Duodenal mucosa (tissue), 2 donors: ENCODE data around the gene HRK.

Source experiments
- H3K27ac ChIP-seq: one replicate; pipeline ENCODE4 v1.7.0; 2013; ENCODE audit warnings: low read depth, low read length
- H3K27me3 ChIP-seq, 2 donors: one replicate each; pipeline ENCODE4 v1.7.0; 2013; ENCODE audit warnings: low read length in 2 of 2, control low read depth in 1 of 2; ENCODE audit not compliant: insufficient read depth in 2 of 2, control insufficient read depth in 1 of 2
- H3K36me3 ChIP-seq, 2 donors: one replicate each; pipeline ENCODE4 v1.7.0; 2013; ENCODE audit warnings: low read length in 2 of 2, control low read depth in 1 of 2; ENCODE audit not compliant: insufficient read depth in 2 of 2, control insufficient read depth in 1 of 2
- H3K4me1 ChIP-seq, 2 donors: one replicate each; pipeline ENCODE4 v1.7.0; 2013; ENCODE audit warnings: low read length in 2 of 2, control low read depth in 1 of 2; ENCODE audit not compliant: insufficient read depth in 2 of 2, control insufficient read depth in 1 of 2
- H3K4me3 ChIP-seq, 2 donors: one replicate each; pipeline ENCODE4 v1.7.0; 2013; ENCODE audit warnings: low read length in 2 of 2, low read depth in 1 of 2
- H3K9ac ChIP-seq, 2 donors: one replicate each; pipeline ENCODE4 v1.7.0; 2013; ENCODE audit warnings: low read length in 2 of 2, low read depth in 1 of 2
- H3K9me3 ChIP-seq, 2 donors: one replicate each; pipeline ENCODE4 v1.7.0; 2013; ENCODE audit warnings: low read length in 2 of 2, control low read depth in 1 of 2; ENCODE audit not compliant: control insufficient read depth in 1 of 2

Gene HRK

GRCh38 chr12:116901612-116902011 is 20.4 kb upstream of the HRK start:
- Histone ChIP-seq H3K27ac (no peak overlapping the region), H3K9me3 (no peaks in the 10 kb centered on the region), H3K4me1 (no peaks in the 10 kb centered on the region), H3K27me3 (peaks cover 3% of the 10 kb centered on the region in 2 donors), H3K9ac (no peak overlapping the region), H3K4me3 (no peak overlapping the region), H3K36me3 (no peaks in the 10 kb centered on the region)

GRCh38 chr12:116898669-116899068 is 17.4 kb upstream of the HRK start:
- H3K4me1 ChIP-seq = no peaks in the 10 kb centered on the region
- no peak overlapping the region for H3K4me3 ChIP-seq
- no peak overlapping the region for H3K9ac ChIP-seq
- H3K36me3 ChIP-seq = no peaks in the 10 kb centered on the region
- H3K27ac ChIP-seq = no peak overlapping the region
- peaks cover 3 to 5% of the 10 kb centered on the region in 2 donors for H3K27me3 ChIP-seq
- H3K9me3 ChIP-seq = no peaks in the 10 kb centered on the region

- no peaks in the 10 kb centered on the region for H3K4me1 ChIP-seq
- no peak overlapping the region for H3K9ac ChIP-seq
- no peaks in the 10 kb centered on the region for H3K9me3 ChIP-seq
- no peak overlapping the region for H3K4me3 ChIP-seq
- no peak overlapping the region for H3K27ac ChIP-seq
- H3K27me3 ChIP-seq = peaks cover 3 to 5% of the 10 kb centered on the region in 2 donors
- H3K36me3 ChIP-seq = no peaks in the 10 kb centered on the region
Observed at GRCh38 chr12:116897476-116897875, 16.2 kb upstream of the HRK start.

- no peak overlapping the region for H3K9ac ChIP-seq
- H3K27me3 ChIP-seq = peaks cover 3 to 5% of the 10 kb centered on the region in 2 donors
- no peaks in the 10 kb centered on the region for H3K9me3 ChIP-seq
- no peak overlapping the region for H3K27ac ChIP-seq
- no peaks in the 10 kb centered on the region for H3K4me1 ChIP-seq
- H3K36me3 ChIP-seq = no peaks in the 10 kb centered on the region
- H3K4me3 ChIP-seq = no peak overlapping the region
Observed at GRCh38 chr12:116896411-116896924, 15.2 kb upstream of the HRK start.

- Histone ChIP-seq H3K9me3 (no peaks in the 10 kb centered on the region), H3K4me3 (no peak overlapping the region), H3K27ac (no peak overlapping the region), H3K4me1 (no peaks in the 10 kb centered on the region), H3K36me3 (no peaks in the 10 kb centered on the region), H3K9ac (no peak overlapping the region), H3K27me3 (peaks cover 3 to 5% of the 10 kb centered on the region in 2 donors)
Observed at GRCh38 chr12:116894913-116895312, 13.7 kb upstream of the HRK start.

- Histone ChIP-seq H3K27ac (no peak overlapping the region), H3K27me3 (peaks cover 0 to 2% of the 10 kb centered on the region in 2 donors), H3K36me3 (no peaks in the 10 kb centered on the region), H3K4me3 (no peak overlapping the region), H3K9ac (no peak overlapping the region), H3K9me3 (no peaks in the 10 kb centered on the region), H3K4me1 (no peaks in the 10 kb centered on the region)
Observed at GRCh38 chr12:116892349-116893140, 11.3 kb upstream of the HRK start.

- no peaks in the 10 kb centered on the region for H3K27me3 ChIP-seq
- no peaks in the 10 kb centered on the region for H3K9me3 ChIP-seq
- no peak overlapping the region for H3K27ac ChIP-seq
- H3K9ac ChIP-seq = no peak overlapping the region
- H3K36me3 ChIP-seq = no peaks in the 10 kb centered on the region
- H3K4me3 ChIP-seq = no peak overlapping the region
- no peaks in the 10 kb centered on the region for H3K4me1 ChIP-seq
Observed at GRCh38 chr12:116891019-116891418, 9.8 kb upstream of the HRK start.

- Histone ChIP-seq H3K27me3 (no peaks in the 10 kb centered on the region), H3K9ac (no peak overlapping the region), H3K9me3 (no peaks in the 10 kb centered on the region), H3K4me1 (no peaks in the 10 kb centered on the region), H3K4me3 (no peak overlapping the region), H3K36me3 (no peaks in the 10 kb centered on the region), H3K27ac (no peak overlapping the region)
Observed at GRCh38 chr12:116890330-116890729, 9.1 kb upstream of the HRK start.

GRCh38 chr12:116887897-116888296 is 6.7 kb upstream of the HRK start:
- Histone ChIP-seq H3K27me3 (peaks cover 7 to 8% of the 10 kb centered on the region in 2 donors), H3K27ac (no peak overlapping the region), H3K9ac (no peak overlapping the region), H3K4me1 (no peaks in the 10 kb centered on the region), H3K9me3 (no peaks in the 10 kb centered on the region), H3K36me3 (no peaks in the 10 kb centered on the region), H3K4me3 (no peak overlapping the region)

GRCh38 chr12:116887244-116887643 is 6.0 kb upstream of the HRK start:
- peaks cover 13 to 14% of the 10 kb centered on the region in 2 donors for H3K27me3 ChIP-seq
- H3K36me3 ChIP-seq = no peaks in the 10 kb centered on the region
- H3K4me3 ChIP-seq = no peak overlapping the region

More at GRCh38 chr12:116887244-116887643, 6.0 kb upstream of the HRK start:
- peaks cover 0 to 2% of the 10 kb centered on the region in 2 donors for H3K4me1 ChIP-seq
- H3K9ac ChIP-seq = no peak overlapping the region
- H3K27ac ChIP-seq = no peak overlapping the region
- no peaks in the 10 kb centered on the region for H3K9me3 ChIP-seq
